Tibial artery (tissue), 4 donors: ENCODE measurements around the gene STIMATE.
A peak's percentile ranks its signal among the peaks of the same experiment; 100 is the strongest.

Experiments used
- DNase-seq, 2 donors: peaks; one replicate each; pipeline ENCODE4 v3.0.0-alpha.2; 2019
- H3K27ac ChIP-seq, 2 donors: fragments of 200-600 bp; sonication (generic) in 1 of 2; 1 replicate in 1 of 2; 2 replicates in 1 of 2; pipeline ENCODE4 v1.5.1; 2018 to 2019; ENCODE audit warnings: mild to moderate bottlenecking in 1 of 2
- H3K27me3 ChIP-seq, 2 donors: fragments of 200-600 bp; sonication (generic) in 1 of 2; one replicate each; pipeline versions ENCODE4 v1.5.1 to v1.6.0; 2016 to 2019
- H3K36me3 ChIP-seq, 3 donors: fragments of 200-600 bp; sonication (generic) in 2 of 3; one replicate each; pipeline ENCODE4 v1.5.1; 2016 to 2019; ENCODE audit warnings: mild to moderate bottlenecking in 2 of 3
- H3K4me1 ChIP-seq, 4 donors: fragments of 200-600 bp; sonication (generic) in 2 of 4; 1 replicate in 3 of 4; 2 replicates in 1 of 4; pipeline ENCODE4 v1.5.1; 2016 to 2019
- H3K4me3 ChIP-seq, 2 donors: fragments of 200-600 bp; sonication (generic) in 1 of 2; 1 replicate in 1 of 2; 2 replicates in 1 of 2; pipeline ENCODE4 v1.5.1; 2018 to 2019; ENCODE audit warnings: mild to moderate bottlenecking in 2 of 2
- H3K9me3 ChIP-seq, 3 donors: fragments of 200-600 bp; sonication (generic) in 1 of 3; one replicate each; pipeline ENCODE4 v1.5.1; 2016 to 2019
- CTCF ChIP-seq, 2 experiments: fragments of 200-600 bp in 1 of 2; fragments of 450-650 bp in 1 of 2; IDR thresholded peaks; one replicate each; pipeline ENCODE4 v1.5.1; 2017 to 2019; ENCODE audit warnings: antibody characterized with exemption in 2 of 2, mild to moderate bottlenecking in 1 of 2, moderate library complexity in 1 of 2
- intact Hi-C: fragments of 100-400 bp; cut with DNase I; formaldehyde crosslinking; loops from one replicate; pipeline ENCODE4 v1.15.0; 2023; ENCODE audit warnings: low total_unique reads

The STIMATE gene

GRCh38 chr3:52796411-52796810, 100.9 kb downstream of the STIMATE start:
- TF ChIP-seq CTCF (IDR thresholded peaks at IDR 0.05), result no peak
- Histone ChIP-seq H3K9me3 (no peaks in the 10 kb centered on the region), H3K4me1 (peaks cover 0 to 61% (median 38%) of the 10 kb centered on the region in 4 donors), H3K4me3 (no peak overlapping the region), H3K36me3 (peaks cover 4 to 13% (median 9%) of the 10 kb centered on the region in 3 donors), H3K27me3 (no peaks in the 10 kb centered on the region), H3K27ac (peak overlapping the region; percentile 83 to 88)
- intact Hi-C loops, result no loop called here
- DNase-seq, result no peak

GRCh38 chr3:52795298-52795900, 101.9 kb downstream of the STIMATE start:
- intact Hi-C loops, result no loop called here
- Histone ChIP-seq H3K4me1 (peaks cover 0 to 61% (median 38%) of the 10 kb centered on the region in 4 donors), H3K9me3 (no peaks in the 10 kb centered on the region), H3K4me3 (peak overlapping the region; percentile 27 to 35), H3K27ac (peak overlapping the region; percentile 83 to 88), H3K36me3 (peaks cover 0 to 6% (median under 1%) of the 10 kb centered on the region in 3 donors), H3K27me3 (no peaks in the 10 kb centered on the region)
- no peak for TF ChIP-seq CTCF (IDR thresholded peaks at IDR 0.05)
- DNase-seq, result no peak

- H3K36me3 ChIP-seq, result peaks cover 0 to 6% (median 0%) of the 10 kb centered on the region in 3 donors
- no peaks in the 10 kb centered on the region for H3K27me3 ChIP-seq
- peak within 1 kb of the TSS; percentile 27 to 35 for H3K4me3 ChIP-seq
- no peaks in the 10 kb centered on the region for H3K9me3 ChIP-seq
- peaks cover 0 to 55% (median 38%) of the 10 kb centered on the region in 4 donors for H3K4me1 ChIP-seq
- intact Hi-C loops, result no loop called here
- peak within 1 kb of the TSS; percentile 83 to 88 for H3K27ac ChIP-seq
- no peak for TF ChIP-seq CTCF (IDR thresholded peaks at IDR 0.05)
- peak; percentile 39 to 85 for DNase-seq
These were observed 102.7 kb downstream of the STIMATE start, which contains the start of gene ITIH3 for GRCh38 chr3:52794612-52795099. ITIH3 (plus strand) TSS chr3:52794796; CDS start chr3:52794804, 8 bp downstream.

- peak overlapping the region; percentile 83 to 88 for H3K27ac ChIP-seq
- H3K9me3 ChIP-seq, result no peaks in the 10 kb centered on the region
- TF ChIP-seq CTCF (IDR thresholded peaks at IDR 0.05), result no peak
- no peak for DNase-seq
- peaks cover 0 to 6% (median 0%) of the 10 kb centered on the region in 3 donors for H3K36me3 ChIP-seq
- intact Hi-C loops, result no loop called here
- peak overlapping the region in 1 of 2 donors; percentile 35 for H3K4me3 ChIP-seq
- peaks cover 0 to 50% (median 37%) of the 10 kb centered on the region in 4 donors for H3K4me1 ChIP-seq
- H3K27me3 ChIP-seq, result no peaks in the 10 kb centered on the region
These were observed 103.4 kb downstream of the STIMATE start for GRCh38 chr3:52793702-52794611.

GRCh38 chr3:52792961-52793695, 104.2 kb downstream of the STIMATE start:
- H3K36me3 ChIP-seq, result peaks cover 0 to 6% (median 0%) of the 10 kb centered on the region in 3 donors

More at GRCh38 chr3:52792961-52793695, 104.2 kb downstream of the STIMATE start:
- intact Hi-C loops, result no loop called here
- Histone ChIP-seq H3K4me3 (no peak overlapping the region), H3K4me1 (peaks cover 0 to 45% (median 31%) of the 10 kb centered on the region in 4 donors), H3K27ac (peak overlapping the region; percentile 83 to 88), H3K9me3 (no peaks in the 10 kb centered on the region), H3K27me3 (no peaks in the 10 kb centered on the region)
- DNase-seq, result no peak
- no peak for TF ChIP-seq CTCF (IDR thresholded peaks at IDR 0.05)
